ENCODE results near the gene SAMHD1. TPM values are rescaled to one million over a fixed set of nuclear protein-coding genes. Genes with fewer than 3 reads are reported as not detected.

SAMHD1 gene
- total RNA-seq, 4 donors from 2014 or later, result 348 to 854 (median 449) TPM

GRCh38 chr20:36929290-36929689 is 22.2 kb downstream of the SAMHD1 start:
- Histone ChIP-seq H3K27me3 (no peaks in the 10 kb centered on the region), H3K36me3 (peaks cover 0 to 100% of the 10 kb centered on the region in 2 donors), H3K4me1 (peaks cover 0 to 64% (median 9%) of the 10 kb centered on the region in 3 donors), H3K9me3 (no peaks in the 10 kb centered on the region), H3K4me3 (no peak overlapping the region), H3K27ac (peak overlapping the region in 2 of 4 donors; percentile 32 to 41)
- no peak for TF ChIP-seq CTCF (IDR thresholded peaks at IDR 0.05)
- TF ChIP-seq EP300 (IDR thresholded peaks at IDR 0.05), result no peak
- TF ChIP-seq POLR2A (IDR thresholded peaks at IDR 0.05), result no peak
- TF ChIP-seq POLR2AphosphoS5 (IDR thresholded peaks at IDR 0.05), result no peak
- ATAC-seq, result no peak
- 53 to 63% methylated on average over 5 of the region's 6 CpGs for WGBS, 2 donors (ENCODE audit: low coverage in 1 of 2)

GRCh38 chr20:36927704-36928103 is 23.8 kb downstream of the SAMHD1 start:
- Histone ChIP-seq H3K9me3 (no peaks in the 10 kb centered on the region), H3K4me1 (peaks cover 0 to 58% (median 5%) of the 10 kb centered on the region in 3 donors), H3K4me3 (no peak overlapping the region), H3K27me3 (no peaks in the 10 kb centered on the region), H3K36me3 (peaks cover 3 to 100% of the 10 kb centered on the region in 2 donors), H3K27ac (peak overlapping the region in 1 of 4 donors; percentile 41)
- TF ChIP-seq POLR2A (IDR thresholded peaks at IDR 0.05) (no peak), POLR2AphosphoS5 (IDR thresholded peaks at IDR 0.05) (no peak), EP300 (IDR thresholded peaks at IDR 0.05) (no peak), CTCF (IDR thresholded peaks at IDR 0.05) (no peak)
- ATAC-seq, result no peak
- 77 to 86% methylated on average over 1 of the region's 1 CpG for WGBS, 2 donors (ENCODE audit: low coverage in 1 of 2)

GRCh38 chr20:36926653-36927200 is 24.8 kb downstream of the SAMHD1 start:
- no peaks in the 10 kb centered on the region for H3K27me3 ChIP-seq
- H3K4me1 ChIP-seq, result peaks cover 0 to 48% (median 5%) of the 10 kb centered on the region in 3 donors
- no peak for ATAC-seq
- WGBS, 2 donors (ENCODE audit: low coverage in 1 of 2), result 70 to 83% methylated on average over 6 of the region's 6 CpGs
- H3K4me3 ChIP-seq, result no peak overlapping the region
- H3K27ac ChIP-seq, result no peak overlapping the region
- no peaks in the 10 kb centered on the region for H3K9me3 ChIP-seq
- TF ChIP-seq EP300 (IDR thresholded peaks at IDR 0.05) (no peak), POLR2A (IDR thresholded peaks at IDR 0.05) (no peak), POLR2AphosphoS5 (IDR thresholded peaks at IDR 0.05) (no peak)
- peaks cover 3 to 100% of the 10 kb centered on the region in 2 donors for H3K36me3 ChIP-seq

GRCh38 chr20:36925234-36925633 is 26.3 kb downstream of the SAMHD1 start:
- no peaks in the 10 kb centered on the region for H3K9me3 ChIP-seq
- no peak for ATAC-seq
- H3K36me3 ChIP-seq, result peaks cover 3 to 100% of the 10 kb centered on the region in 2 donors
- H3K27me3 ChIP-seq, result no peaks in the 10 kb centered on the region
- peaks cover 0 to 36% (median 0%) of the 10 kb centered on the region in 3 donors for H3K4me1 ChIP-seq
- TF ChIP-seq POLR2A (IDR thresholded peaks at IDR 0.05) (no peak), CTCF (IDR thresholded peaks at IDR 0.05) (no peak), EP300 (IDR thresholded peaks at IDR 0.05) (no peak), POLR2AphosphoS5 (IDR thresholded peaks at IDR 0.05) (no peak)
- peak overlapping the region in 1 of 4 donors; percentile 24 for H3K27ac ChIP-seq
- 65 to 86% methylated on average over 2 of the region's 2 CpGs for WGBS, 2 donors (ENCODE audit: low coverage in 1 of 2)
- H3K4me3 ChIP-seq, result no peak overlapping the region

GRCh38 chr20:36924167-36925045 is 27.1 kb downstream of the SAMHD1 start:
- Histone ChIP-seq H3K4me1 (peaks cover 0 to 36% (median 0%) of the 10 kb centered on the region in 3 donors), H3K9me3 (no peaks in the 10 kb centered on the region), H3K36me3 (peaks cover 3 to 100% of the 10 kb centered on the region in 2 donors), H3K27ac (no peak overlapping the region), H3K4me3 (no peak overlapping the region), H3K27me3 (no peaks in the 10 kb centered on the region)
- WGBS, 2 donors (ENCODE audit: low coverage in 1 of 2), result 75 to 88% methylated on average over 8 to 9 of the region's 9 CpGs
- ATAC-seq, result no peak
- no peak for TF ChIP-seq EP300 (IDR thresholded peaks at IDR 0.05)
- no peak for TF ChIP-seq POLR2AphosphoS5 (IDR thresholded peaks at IDR 0.05)
- no peak for TF ChIP-seq CTCF (IDR thresholded peaks at IDR 0.05)
- TF ChIP-seq POLR2A (IDR thresholded peaks at IDR 0.05), result no peak
